Fibroblast of lung (primary cell): ENCODE results near the gene PLPPR2. TPM values are rescaled to one million over a fixed set of nuclear protein-coding genes. Genes with fewer than 3 reads are reported as not detected.

ENCODE experiments used
- DNase-seq, 2 donors: peaks; one replicate each; pipeline versions ENCODE4 v3.0.0 to v3.0.0-alpha.2; 2010; ENCODE audit warnings: low read depth in 2 of 2
- H2AFZ ChIP-seq: 2 replicates; pipeline ENCODE4 v1.5.1; 2012; ENCODE audit warnings: low read length, control low read depth, inconsistent platforms
- H3K27ac ChIP-seq: 2 replicates; pipeline ENCODE4 v1.5.1; 2011; ENCODE audit warnings: low read length, control low read depth; ENCODE audit not compliant: insufficient read depth
- H3K27me3 ChIP-seq: 2 replicates; pipeline ENCODE4 v1.5.1; 2011; ENCODE audit warnings: mild to moderate bottlenecking, low read length; ENCODE audit not compliant: control insufficient read depth, insufficient read depth
- H3K36me3 ChIP-seq: 2 replicates; pipeline ENCODE4 v1.5.1; 2011; ENCODE audit warnings: low read length; ENCODE audit not compliant: control insufficient read depth, insufficient read depth
- H3K4me1 ChIP-seq: 2 replicates; pipeline ENCODE4 v1.5.1; 2011; ENCODE audit warnings: low read length; ENCODE audit not compliant: control insufficient read depth, insufficient read depth; ENCODE audit errors: extremely low read depth
- H3K4me2 ChIP-seq: 2 replicates; pipeline ENCODE4 v1.5.1; 2011; ENCODE audit warnings: low read length, control low read depth; ENCODE audit not compliant: insufficient read depth; ENCODE audit errors: extremely low read depth
- H3K4me3 ChIP-seq, 4 experiments: fragments of 200-600 bp in 1 of 4; sonication (generic) in 1 of 4; replicated peaks in 1 of 4; 2 replicates each; pipeline ENCODE4 v1.5.1; 2011 to 2016; ENCODE audit warnings: low read length in 4 of 4, low read depth in 3 of 4, mild to moderate bottlenecking in 3 of 4, control low read depth in 2 of 4, inconsistent platforms in 1 of 4, mixed read lengths in 1 of 4; ENCODE audit not compliant: insufficient read depth in 1 of 4; ENCODE audit errors: control extremely low read depth in 1 of 4
- H3K79me2 ChIP-seq: 2 replicates; pipeline ENCODE4 v1.5.1; 2012; ENCODE audit warnings: mild to moderate bottlenecking, low read length, inconsistent platforms; ENCODE audit not compliant: control insufficient read depth, insufficient read depth
- H3K9ac ChIP-seq: 2 replicates; pipeline ENCODE4 v1.5.1; 2011; ENCODE audit warnings: mild to moderate bottlenecking, low read length, control low read depth; ENCODE audit not compliant: insufficient read depth
- H3K9me3 ChIP-seq: 2 replicates; pipeline ENCODE4 v1.5.1; 2012; ENCODE audit warnings: low read depth, low read length; ENCODE audit not compliant: control insufficient read depth, insufficient read depth
- H4K20me1 ChIP-seq: 2 replicates; pipeline ENCODE4 v1.5.1; 2011; ENCODE audit warnings: low read length; ENCODE audit not compliant: control insufficient read depth, insufficient read depth; ENCODE audit errors: extremely low read depth
- EZH2 ChIP-seq: IDR thresholded peaks from 2 replicates; pipeline ENCODE4 v1.5.1; 2012; ENCODE audit warnings: low read length, control low read depth, mild to moderate bottlenecking; ENCODE audit errors: missing control alignments
- polyA plus RNA-seq, 2 donors: library from polyadenylated mRNA; depleted of rRNA in 1 of 2; stranded (reverse) in 1 of 2; unstranded in 1 of 2; fragments of >200 nt; gene quantifications; 2 replicates each; pipeline ENCODE4 v1.2.1, GENCODE V29; 2011 to 2012; ENCODE audit warnings: missing spikeins in 1 of 2
- total RNA-seq: library from RNA; depleted of rRNA; stranded (reverse); fragments of >200 nt; gene quantifications from 2 replicates; pipeline ENCODE4 v1.2.1, GENCODE V29; 2014
- TF ChIP-seq, protein P1 (sequence below), 2 donors: IDR thresholded peaks in 1 of 2; conservative IDR thresholded peaks in 1 of 2; 1 replicate in 1 of 2; 2 replicates in 1 of 2; pipeline ENCODE4 v1.5.1; 2011 to 2012; ENCODE audit warnings: low read length in 2 of 2, control low read depth in 1 of 2, inconsistent platforms in 1 of 2, low read depth in 1 of 2, mild to moderate bottlenecking in 1 of 2

PLPPR2 gene
- total and polyA plus RNA-seq, 2 donors (not counting 1 experiment from before 2014, with no cell fraction given), result 13.0 to 21.2 TPM

DNA sequence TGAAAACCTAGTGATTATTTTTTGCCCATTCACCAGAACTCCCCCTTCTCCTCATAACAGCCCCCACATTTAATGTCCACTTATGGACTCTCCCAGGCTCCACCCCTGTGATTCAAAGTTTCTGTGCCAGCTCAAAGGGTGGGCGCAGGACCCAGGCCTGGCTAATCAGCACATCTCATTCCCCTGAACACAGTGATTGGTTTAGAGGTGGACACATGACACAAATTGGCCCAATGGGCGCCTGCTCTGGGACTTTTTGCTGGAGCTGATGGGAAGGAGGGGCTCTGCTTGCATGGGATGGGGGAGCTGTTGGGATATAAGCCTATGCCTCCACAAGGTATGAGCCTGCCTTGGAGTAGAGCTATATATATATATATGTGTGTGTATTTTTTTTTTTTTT lies 35.1 kb downstream of the PLPPR2 start:
- TF ChIP-seq EZH2, result no peak
- TF ChIP-seq, protein P1, sequence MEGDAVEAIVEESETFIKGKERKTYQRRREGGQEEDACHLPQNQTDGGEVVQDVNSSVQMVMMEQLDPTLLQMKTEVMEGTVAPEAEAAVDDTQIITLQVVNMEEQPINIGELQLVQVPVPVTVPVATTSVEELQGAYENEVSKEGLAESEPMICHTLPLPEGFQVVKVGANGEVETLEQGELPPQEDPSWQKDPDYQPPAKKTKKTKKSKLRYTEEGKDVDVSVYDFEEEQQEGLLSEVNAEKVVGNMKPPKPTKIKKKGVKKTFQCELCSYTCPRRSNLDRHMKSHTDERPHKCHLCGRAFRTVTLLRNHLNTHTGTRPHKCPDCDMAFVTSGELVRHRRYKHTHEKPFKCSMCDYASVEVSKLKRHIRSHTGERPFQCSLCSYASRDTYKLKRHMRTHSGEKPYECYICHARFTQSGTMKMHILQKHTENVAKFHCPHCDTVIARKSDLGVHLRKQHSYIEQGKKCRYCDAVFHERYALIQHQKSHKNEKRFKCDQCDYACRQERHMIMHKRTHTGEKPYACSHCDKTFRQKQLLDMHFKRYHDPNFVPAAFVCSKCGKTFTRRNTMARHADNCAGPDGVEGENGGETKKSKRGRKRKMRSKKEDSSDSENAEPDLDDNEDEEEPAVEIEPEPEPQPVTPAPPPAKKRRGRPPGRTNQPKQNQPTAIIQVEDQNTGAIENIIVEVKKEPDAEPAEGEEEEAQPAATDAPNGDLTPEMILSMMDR (conservative IDR thresholded peaks at IDR 0.05 in 1 of 2, IDR thresholded peaks at IDR 0.05 in 1 of 2; ENCODE audit: low read depth in 1 of 2, low read length in 2 of 2), result no peak
- Histone ChIP-seq H3K27ac (no peak overlapping the region), H3K36me3 (no peaks in the 10 kb centered on the region), H4K20me1 (no peaks in the 10 kb centered on the region), H3K4me3 (no peak overlapping the region), H2AFZ (no peak overlapping the region), H3K79me2 (no peaks in the 10 kb centered on the region), H3K27me3 (no peaks in the 10 kb centered on the region), H3K9me3 (no peaks in the 10 kb centered on the region), H3K4me2 (no peak overlapping the region), H3K4me1 (no peaks in the 10 kb centered on the region), H3K9ac (no peak overlapping the region)
- no peak for DNase-seq

GRCh38 chr19:11390933-11391680 lies 35.9 kb downstream of the PLPPR2 start:
- no peaks in the 10 kb centered on the region for H3K79me2 ChIP-seq
- no peak overlapping the region for H3K9ac ChIP-seq
- no peak overlapping the region for H3K4me2 ChIP-seq
- H2AFZ ChIP-seq, result no peak overlapping the region
- no peaks in the 10 kb centered on the region for H3K27me3 ChIP-seq
- H3K27ac ChIP-seq, result no peak overlapping the region
- no peaks in the 10 kb centered on the region for H3K36me3 ChIP-seq
- H3K4me1 ChIP-seq, result no peaks in the 10 kb centered on the region
- no peaks in the 10 kb centered on the region for H4K20me1 ChIP-seq
- no peaks in the 10 kb centered on the region for H3K9me3 ChIP-seq
- TF ChIP-seq EZH2, result no peak
- TF ChIP-seq, protein P1 (conservative IDR thresholded peaks at IDR 0.05 in 1 of 2, IDR thresholded peaks at IDR 0.05 in 1 of 2; ENCODE audit: low read depth in 1 of 2, low read length in 2 of 2), result no peak
- H3K4me3 ChIP-seq, result no peak overlapping the region
- no peak for DNase-seq

GRCh38 chr19:11397089-11397610 lies 41.9 kb downstream of the PLPPR2 start:
- Histone ChIP-seq H3K36me3 (no peaks in the 10 kb centered on the region), H3K9ac (no peak overlapping the region), H3K4me1 (no peaks in the 10 kb centered on the region), H3K27me3 (no peaks in the 10 kb centered on the region), H4K20me1 (no peaks in the 10 kb centered on the region), H2AFZ (no peak overlapping the region), H3K27ac (no peak overlapping the region), H3K4me3 (no peak overlapping the region), H3K9me3 (no peaks in the 10 kb centered on the region), H3K79me2 (no peaks in the 10 kb centered on the region), H3K4me2 (no peak overlapping the region)
- DNase-seq, result no peak
- TF ChIP-seq, protein P1 (conservative IDR thresholded peaks at IDR 0.05 in 1 of 2, IDR thresholded peaks at IDR 0.05 in 1 of 2; ENCODE audit: low read depth in 1 of 2, low read length in 2 of 2), result no peak
- TF ChIP-seq EZH2, result no peak
